Measurements from ENCODE around the gene PRMT9. TPM values are rescaled to one million over a fixed set of nuclear protein-coding genes. Genes with fewer than 3 reads are reported as not detected.

The PRMT9 gene
- total and polyA plus RNA-seq, 10 of the 15 experiments (the other 5 are each of a cell fraction or from before 2014, with no cell fraction given) = 4.1 to 11.8 (median 7.6) TPM

GRCh38 chr4:147731580-147732517 is 47.9 kb upstream of the PRMT9 start, which contains the start of gene ARHGAP10 (continued):
- TF ChIP-seq SRF (IDR thresholded peaks at IDR 0.05; ENCODE audit: low read depth in 2 of 2, low read length in 2 of 2) (no peak), FOXK2 (IDR thresholded peaks at IDR 0.05) (no peak), CEBPZ (IDR thresholded peaks at IDR 0.05; ENCODE audit: low read depth, low read length) (no peak), RFX5 (IDR thresholded peaks at IDR 0.05; ENCODE audit: low read depth, low read length) (no peak), RB1 (IDR thresholded peaks at IDR 0.05; ENCODE audit: borderline replicate concordance) (no peak), TAF1 (IDR thresholded peaks at IDR 0.05; ENCODE audit: borderline replicate concordance, low read depth, low read length) (peak; percentile 55; the same call in 1 of the 2 replicates), CBX5 (IDR thresholded peaks at IDR 0.05; ENCODE audit: low read depth) (no peak), E2F8 (IDR thresholded peaks at IDR 0.05; ENCODE audit: low read depth, partially characterized antibody) (no peak), RBBP5 (conservative IDR thresholded peaks at IDR 0.05) (no peak), PML (IDR thresholded peaks at IDR 0.05; ENCODE audit: low read length) (no peak), YY1 (IDR thresholded peaks at IDR 0.05; ENCODE audit: low read depth, low read length) (no peak; the same call in 1 of the 2 replicates), NBN (IDR thresholded peaks at IDR 0.05) (peak; percentile 49), ZNF622 (IDR thresholded peaks at IDR 0.05) (no peak), FOS (IDR thresholded peaks at IDR 0.05; ENCODE audit: borderline replicate concordance, extremely low read depth, insufficient read length) (no peak), ELK1 (IDR thresholded peaks at IDR 0.05; ENCODE audit: low read depth, low read length) (no peak), ZNF24 (IDR thresholded peaks at IDR 0.05) (no peak), ZNF384 (IDR thresholded peaks at IDR 0.05; ENCODE audit: borderline replicate concordance, low read depth, low read length) (no peak), ATF2 (IDR thresholded peaks at IDR 0.05; ENCODE audit: low read length) (no peak), NKRF (conservative IDR thresholded peaks at IDR 0.05) (peak; percentile 76; the same call in 1 of the 2 replicates)

Data from GM12878 (cell line).